Prostate gland (tissue), 2 donors: ENCODE data around the gene LPCAT1. TPM values are rescaled to one million over a fixed set of nuclear protein-coding genes. Genes with fewer than 3 reads are reported as not detected.
"Not testable (repeated sequence)": the region's sequence is repeated elsewhere in the genome, so short reads cannot be mapped to it uniquely, and the experiment has no call there.

Experiments used
- DNase-seq: peaks from one replicate; pipeline ENCODE4 v3.0.0-alpha.2; 2019; ENCODE audit warnings: low spot score
- H3K27ac ChIP-seq, 2 donors: fragments of 200-600 bp; sonication (generic); 2 replicates each; pipeline ENCODE4 v1.5.1; 2017 to 2019
- H3K27me3 ChIP-seq: fragments of 200-600 bp; sonication (generic); replicated peaks from 2 replicates; pipeline ENCODE4 v1.5.1; 2019; ENCODE audit not compliant: insufficient read depth
- H3K36me3 ChIP-seq, 2 donors: fragments of 200-600 bp; sonication (generic); 1 replicate in 1 of 2; 2 replicates in 1 of 2; pipeline versions ENCODE4 v1.5.1 to v1.8.1; 2017 to 2019
- H3K4me1 ChIP-seq: fragments of 200-600 bp; sonication (generic); replicated peaks from 2 replicates; pipeline ENCODE4 v1.5.1; 2019
- H3K4me3 ChIP-seq, 2 donors: fragments of 200-600 bp; sonication (generic); 2 replicates each; pipeline ENCODE4 v1.5.1; 2017 to 2019
- H3K9me3 ChIP-seq: fragments of 200-600 bp; sonication (generic); 2 replicates; pipeline ENCODE4 v1.5.1; 2017
- POLR2A ChIP-seq: fragments of 450-650 bp; IDR thresholded peaks from one replicate; pipeline ENCODE4 v1.6.1; 2016; ENCODE audit warnings: antibody characterized with exemption, mild to moderate bottlenecking
- POLR2AphosphoS5 ChIP-seq: sonication (generic); formaldehyde crosslinking; IDR thresholded peaks from one replicate; pipeline ENCODE4 v1.6.1; 2017; ENCODE audit warnings: antibody characterized with exemption
- WGBS: methylation state at CpG from one replicate; pipeline ENCODE4 v1.1.5; 2018; 5-methylcytosine and 5-hydroxymethylcytosine counted together
- intact Hi-C: fragments of 100-400 bp; cut with DNase I; formaldehyde crosslinking; loops from one replicate; pipeline ENCODE4 v1.14.2; 2022
- total RNA-seq, 2 donors: library from RNA; depleted of rRNA; stranded (reverse); fragments of >200 nt; gene quantifications; one replicate each; pipeline ENCODE4 v1.1.0, GENCODE V29; 2016
- TF ChIP-seq, protein P1 (sequence below), 4 experiments: fragments of 200-600 bp in 2 of 4; fragments of 450-650 bp in 2 of 4; sonication (generic) in 2 of 4; IDR thresholded peaks; 1 replicate in 3 of 4; 2 replicates in 1 of 4; pipeline ENCODE4 v1.5.1; 2016 to 2019; ENCODE audit warnings: antibody characterized with exemption in 4 of 4, mild to moderate bottlenecking in 2 of 4, moderate library complexity in 2 of 4

The LPCAT1 gene
- total RNA-seq, 2 donors from 2014 or later = 22.6 to 23.9 TPM

DNA sequence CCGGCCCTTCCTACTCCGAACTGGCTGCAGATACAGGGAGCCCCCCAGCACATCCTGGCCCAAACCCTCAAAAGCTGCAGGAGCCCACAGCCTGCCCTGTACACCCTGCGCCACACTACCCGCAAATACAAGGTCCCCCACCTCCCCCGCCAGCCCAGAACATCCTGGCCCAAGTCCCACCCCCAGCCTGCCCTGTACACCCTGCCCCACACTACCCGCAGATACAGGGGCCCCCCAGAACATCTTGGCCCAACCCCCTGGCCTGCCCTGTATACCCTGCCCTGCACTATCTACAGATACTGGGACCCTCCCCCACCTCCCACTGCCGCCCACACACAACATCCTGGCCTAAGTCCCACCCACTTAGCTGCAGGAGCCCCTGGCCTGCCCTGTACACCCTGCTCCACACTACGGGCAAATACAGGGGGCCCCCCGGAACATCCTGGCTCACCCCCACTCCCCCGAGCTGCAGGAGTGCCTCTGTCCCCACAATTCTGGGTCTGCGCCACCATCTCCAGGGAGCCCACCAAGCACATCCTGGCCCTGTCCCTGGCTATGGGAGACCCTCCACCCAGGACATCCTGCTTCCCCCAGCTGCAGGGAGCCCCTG, 8.3 kb downstream of the LPCAT1 start:
- Histone ChIP-seq H3K27ac (no peak overlapping the region), H3K4me1 (no peaks in the 10 kb centered on the region), H3K4me3 (no peak overlapping the region), H3K9me3 (no peaks in the 10 kb centered on the region), H3K36me3 (no peaks in the 10 kb centered on the region), H3K27me3 (no peaks in the 10 kb centered on the region)
- TF ChIP-seq POLR2AphosphoS5 (no peak), POLR2A (no peak)
- TF ChIP-seq, protein P1, sequence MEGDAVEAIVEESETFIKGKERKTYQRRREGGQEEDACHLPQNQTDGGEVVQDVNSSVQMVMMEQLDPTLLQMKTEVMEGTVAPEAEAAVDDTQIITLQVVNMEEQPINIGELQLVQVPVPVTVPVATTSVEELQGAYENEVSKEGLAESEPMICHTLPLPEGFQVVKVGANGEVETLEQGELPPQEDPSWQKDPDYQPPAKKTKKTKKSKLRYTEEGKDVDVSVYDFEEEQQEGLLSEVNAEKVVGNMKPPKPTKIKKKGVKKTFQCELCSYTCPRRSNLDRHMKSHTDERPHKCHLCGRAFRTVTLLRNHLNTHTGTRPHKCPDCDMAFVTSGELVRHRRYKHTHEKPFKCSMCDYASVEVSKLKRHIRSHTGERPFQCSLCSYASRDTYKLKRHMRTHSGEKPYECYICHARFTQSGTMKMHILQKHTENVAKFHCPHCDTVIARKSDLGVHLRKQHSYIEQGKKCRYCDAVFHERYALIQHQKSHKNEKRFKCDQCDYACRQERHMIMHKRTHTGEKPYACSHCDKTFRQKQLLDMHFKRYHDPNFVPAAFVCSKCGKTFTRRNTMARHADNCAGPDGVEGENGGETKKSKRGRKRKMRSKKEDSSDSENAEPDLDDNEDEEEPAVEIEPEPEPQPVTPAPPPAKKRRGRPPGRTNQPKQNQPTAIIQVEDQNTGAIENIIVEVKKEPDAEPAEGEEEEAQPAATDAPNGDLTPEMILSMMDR (IDR thresholded peaks at IDR 0.05) = no peak
- WGBS = 84% methylated on average over 10 of the region's 11 CpGs
- intact Hi-C loops = no loop called here
- no peak for DNase-seq

GRCh38 chr5:1514819-1515310, 8.9 kb downstream of the LPCAT1 start:
- 79% methylated on average over 11 of the region's 11 CpGs for WGBS
- intact Hi-C loops = not testable (repeated sequence)

GRCh38 chr5:1514027-1514818, 9.5 kb downstream of the LPCAT1 start:
- no peak for DNase-seq
- Histone ChIP-seq H3K4me1 (no peaks in the 10 kb centered on the region), H3K36me3 (no peaks in the 10 kb centered on the region), H3K4me3 (no peak overlapping the region), H3K27me3 (no peaks in the 10 kb centered on the region), H3K9me3 (no peaks in the 10 kb centered on the region), H3K27ac (no peak overlapping the region)
- TF ChIP-seq POLR2A (no peak), POLR2AphosphoS5 (no peak)
- TF ChIP-seq, protein P1 (IDR thresholded peaks at IDR 0.05) = no peak
- intact Hi-C loops = no loop called here
- 79% methylated on average over 30 of the region's 30 CpGs for WGBS

More at GRCh38 chr5:1514819-1515310, 8.9 kb downstream of the LPCAT1 start:
- H3K4me3 ChIP-seq, H3K27me3 ChIP-seq, H3K9me3 ChIP-seq, H3K36me3 ChIP-seq, DNase-seq, H3K27ac ChIP-seq, H3K4me1 ChIP-seq: not testable (repeated sequence)

DNA sequence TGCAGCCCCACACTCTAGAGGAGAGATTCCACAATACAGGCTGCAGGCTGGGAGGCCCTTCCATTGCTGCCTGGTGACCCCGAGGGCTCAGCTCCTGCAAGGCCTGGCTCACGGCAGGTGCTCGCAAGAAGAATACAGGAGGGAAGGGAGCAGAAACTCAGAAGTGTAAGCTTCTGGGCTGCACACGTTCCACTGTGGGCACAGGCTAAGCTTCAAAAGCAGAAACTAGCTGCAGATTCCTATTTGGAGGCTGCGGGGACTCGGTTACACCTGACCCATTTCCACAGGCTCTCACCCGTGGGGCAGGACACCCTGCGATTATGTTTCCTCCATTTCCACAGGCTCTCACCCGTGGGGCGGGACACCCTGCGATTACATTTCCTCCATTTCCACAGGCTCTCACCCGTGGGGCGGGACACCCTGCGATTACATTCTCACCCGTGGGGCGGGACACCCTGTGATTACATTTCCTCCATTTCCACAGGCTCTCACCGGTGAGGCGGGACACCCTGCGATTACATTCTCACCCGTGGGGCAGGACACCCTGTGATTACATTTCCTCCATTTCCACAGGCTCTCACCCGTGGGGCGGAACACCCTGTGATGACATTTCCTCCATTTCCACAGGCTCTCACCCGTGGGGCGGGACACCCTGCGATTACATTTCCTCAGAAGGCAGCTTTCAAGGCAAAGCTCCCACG, 10.3 kb downstream of the LPCAT1 start:
- H3K4me3 ChIP-seq = no peak overlapping the region
- no peaks in the 10 kb centered on the region for H3K9me3 ChIP-seq
- no peaks in the 10 kb centered on the region for H3K36me3 ChIP-seq
- DNase-seq = no peak
- no peaks in the 10 kb centered on the region for H3K27me3 ChIP-seq
- no peak overlapping the region for H3K27ac ChIP-seq
- WGBS = 72% methylated on average over 26 of the region's 26 CpGs
- H3K4me1 ChIP-seq = no peaks in the 10 kb centered on the region
- intact Hi-C loops = no loop called here
- TF ChIP-seq POLR2A (no peak), POLR2AphosphoS5 (no peak)
- TF ChIP-seq, protein P1 (IDR thresholded peaks at IDR 0.05) = no peak

GRCh38 chr5:1512541-1513291, 11.0 kb downstream of the LPCAT1 start:
- Histone ChIP-seq H3K4me3 (no peak overlapping the region), H3K36me3 (no peaks in the 10 kb centered on the region), H3K9me3 (no peaks in the 10 kb centered on the region), H3K27ac (no peak overlapping the region), H3K4me1 (no peaks in the 10 kb centered on the region), H3K27me3 (no peaks in the 10 kb centered on the region)
- 90% methylated on average over 25 of the region's 25 CpGs for WGBS
- intact Hi-C loops = no loop called here
- no peak for DNase-seq
- TF ChIP-seq, protein P1 (IDR thresholded peaks at IDR 0.05) = no peak
- TF ChIP-seq POLR2AphosphoS5 = no peak
- no peak for TF ChIP-seq POLR2A
